Activated CD4-positive, CD25-positive, alpha-beta regulatory T cell (primary cell): ENCODE measurements around the gene S1PR4.

Experiments
- DNase-seq, 4 experiments: peaks; one replicate each; lab custom pipeline; 2025; lab: John Stamatoyannopoulos, UW

The S1PR4 gene, protein sequence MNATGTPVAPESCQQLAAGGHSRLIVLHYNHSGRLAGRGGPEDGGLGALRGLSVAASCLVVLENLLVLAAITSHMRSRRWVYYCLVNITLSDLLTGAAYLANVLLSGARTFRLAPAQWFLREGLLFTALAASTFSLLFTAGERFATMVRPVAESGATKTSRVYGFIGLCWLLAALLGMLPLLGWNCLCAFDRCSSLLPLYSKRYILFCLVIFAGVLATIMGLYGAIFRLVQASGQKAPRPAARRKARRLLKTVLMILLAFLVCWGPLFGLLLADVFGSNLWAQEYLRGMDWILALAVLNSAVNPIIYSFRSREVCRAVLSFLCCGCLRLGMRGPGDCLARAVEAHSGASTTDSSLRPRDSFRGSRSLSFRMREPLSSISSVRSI

DNA sequence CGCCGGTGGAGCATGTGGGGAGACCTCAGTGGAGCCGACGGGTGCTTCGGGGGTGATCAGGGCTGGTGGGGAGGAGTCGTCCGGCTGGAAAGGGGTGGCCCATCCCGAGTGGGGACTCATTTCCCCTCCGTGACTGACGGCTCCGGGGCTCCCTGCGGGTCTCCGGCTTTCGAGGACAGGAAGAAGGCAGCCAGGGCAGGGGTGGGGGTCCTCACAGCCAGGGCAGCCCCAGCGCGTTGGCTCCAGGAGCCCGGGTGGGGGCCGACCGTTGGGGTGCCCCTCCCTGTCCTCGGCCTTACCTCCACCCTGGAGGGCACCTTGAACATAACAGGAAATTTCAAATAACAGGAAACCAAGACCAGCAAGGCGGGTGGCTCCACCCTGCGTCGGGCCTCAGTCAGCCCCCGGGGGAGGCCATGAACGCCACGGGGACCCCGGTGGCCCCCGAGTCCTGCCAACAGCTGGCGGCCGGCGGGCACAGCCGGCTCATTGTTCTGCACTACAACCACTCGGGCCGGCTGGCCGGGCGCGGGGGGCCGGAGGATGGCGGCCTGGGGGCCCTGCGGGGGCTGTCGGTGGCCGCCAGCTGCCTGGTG is at the start of gene S1PR4:
Gene S1PR4, plus strand, starts transcription at position 393 of the 596 bp plus-strand sequence. Its CDS starts 24 bp downstream, at position 417.
- peak in 3 of 4 experiments; percentile 33 to 75 (median 62) for DNase-seq

DNA sequence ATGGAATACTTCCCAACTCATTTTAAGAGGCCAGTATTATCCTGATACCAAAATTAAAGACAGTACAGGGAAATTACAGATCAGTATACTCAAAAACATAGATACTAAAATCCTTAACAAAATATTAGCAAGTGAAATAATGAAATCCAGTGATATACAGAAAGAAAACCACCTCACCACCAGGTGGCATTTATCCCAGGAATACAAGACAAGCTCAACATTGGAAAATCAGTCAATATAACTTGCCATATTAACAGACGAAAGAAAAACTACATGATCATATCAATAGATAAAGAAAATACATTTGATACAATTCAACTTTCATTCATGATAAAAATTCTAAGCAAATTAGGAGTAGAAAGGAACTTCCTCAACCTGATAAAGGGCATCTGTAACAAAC is 49.5 kb upstream of the S1PR4 start:
- no peak for DNase-seq

DNA sequence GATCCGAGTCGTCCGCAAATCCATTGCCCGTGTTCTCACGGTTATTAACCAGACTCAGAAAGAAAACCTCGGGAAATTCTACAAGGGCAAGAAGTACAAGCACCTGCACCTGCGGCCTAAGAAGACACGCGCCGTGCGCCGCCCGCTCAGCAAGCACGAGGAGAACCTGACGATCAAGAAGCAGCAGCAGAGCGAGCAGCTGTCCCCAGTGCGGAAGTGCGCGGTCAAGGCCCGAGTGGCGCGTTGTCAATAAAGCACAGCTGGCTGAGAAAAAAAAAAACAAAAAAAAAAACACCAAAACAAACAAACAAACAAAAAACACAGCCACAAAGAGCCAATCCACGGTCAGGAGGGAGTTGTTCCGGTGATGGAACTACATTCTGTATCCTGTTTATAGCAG is 47.4 kb upstream of the S1PR4 start:
- no peak for DNase-seq

DNA sequence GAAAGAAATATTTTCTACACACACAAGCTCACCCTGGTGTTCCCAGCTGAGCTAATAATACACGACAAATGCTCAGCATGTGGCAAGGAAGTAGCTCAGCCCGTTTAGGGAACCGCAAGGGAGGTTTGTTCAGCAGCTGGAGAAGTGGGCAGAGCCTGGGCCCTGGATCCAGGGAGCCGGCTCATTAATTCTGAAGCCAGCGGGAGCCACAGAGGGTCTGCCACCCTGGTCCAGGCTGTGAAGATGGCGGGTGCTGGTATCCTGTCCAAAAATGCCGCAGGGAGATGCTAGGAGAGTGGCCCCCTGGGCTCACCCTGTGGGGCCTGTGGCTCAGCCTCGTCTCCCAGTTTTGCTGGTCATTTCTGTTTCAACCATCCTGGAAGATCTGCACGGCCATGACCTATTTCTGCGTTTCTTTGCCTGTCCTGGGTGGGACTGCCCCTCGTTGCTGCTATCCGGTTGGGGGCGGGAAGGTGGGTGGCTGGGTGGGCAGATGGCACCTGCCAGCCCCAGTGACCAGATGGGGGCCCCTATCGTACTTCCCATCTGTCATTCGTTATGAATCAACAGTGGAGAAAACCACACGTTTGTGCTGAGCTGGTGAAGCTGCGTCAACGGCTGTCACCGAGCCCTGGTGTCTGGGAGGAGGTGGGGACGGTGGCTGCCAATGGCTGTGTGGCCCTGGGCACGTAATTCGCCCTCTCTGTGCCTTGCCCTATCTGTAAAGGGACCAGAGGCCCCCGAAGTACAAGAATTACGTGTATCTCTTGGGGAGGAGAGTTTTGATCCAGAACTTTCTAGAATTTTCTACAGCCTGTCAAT is 45.4 kb upstream of the S1PR4 start:
- peak in 3 of 4 experiments; percentile 23 to 46 (median 32) for DNase-seq

DNA sequence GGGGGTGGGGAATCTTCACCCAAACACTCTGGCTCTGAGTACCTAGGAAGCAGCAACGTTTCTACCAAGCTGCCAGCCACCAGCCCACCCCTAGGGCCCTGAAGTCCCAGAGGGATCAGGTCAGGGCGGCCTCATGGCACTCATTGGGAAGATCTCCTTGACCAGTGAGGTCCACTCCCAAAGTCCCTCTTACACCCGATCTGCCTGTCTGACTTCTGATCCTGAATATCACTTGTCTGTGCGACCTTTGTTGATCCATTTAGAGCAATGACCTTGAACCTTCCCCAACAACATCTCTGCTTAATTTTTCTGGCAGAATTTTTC is 44.8 kb upstream of the S1PR4 start:
- DNase-seq = no peak

DNA sequence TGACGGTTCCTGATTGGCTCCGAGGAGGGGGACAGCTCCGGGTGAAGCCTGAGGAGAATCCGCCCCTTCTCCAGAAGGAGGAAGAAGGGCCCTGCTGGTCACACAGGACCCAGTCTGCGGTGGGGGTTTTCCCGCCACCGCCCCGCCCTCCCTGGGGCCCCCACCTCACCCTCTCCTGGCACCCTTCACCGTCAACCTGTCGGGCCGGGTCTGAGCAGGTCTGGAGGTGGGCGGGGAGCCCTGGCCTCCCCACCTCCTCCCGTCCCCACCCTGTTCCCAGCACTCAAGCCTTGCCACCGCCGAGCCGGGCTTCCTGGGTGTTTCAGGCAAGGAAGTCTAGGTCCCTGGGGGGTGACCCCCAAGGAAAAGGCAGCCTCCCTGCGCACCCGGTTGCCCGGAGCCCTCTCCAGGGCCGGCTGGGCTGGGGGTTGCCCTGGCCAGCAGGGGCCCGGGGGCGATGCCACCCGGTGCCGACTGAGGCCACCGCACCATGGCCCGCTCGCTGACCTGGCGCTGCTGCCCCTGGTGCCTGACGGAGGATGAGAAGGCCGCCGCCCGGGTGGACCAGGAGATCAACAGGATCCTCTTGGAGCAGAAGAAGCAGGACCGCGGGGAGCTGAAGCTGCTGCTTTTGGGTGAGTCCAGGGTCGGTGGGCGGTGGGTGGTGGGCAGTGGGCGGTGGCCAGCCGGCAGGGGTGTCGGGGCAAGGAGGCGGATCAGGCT is 42.4 kb upstream of the S1PR4 start, which contains the start of gene GNA15:
Gene GNA15, plus strand, starts transcription at position 73 of the 723 bp plus-strand sequence. Its CDS starts 418 bp downstream, at position 491.
- no peak for DNase-seq

DNA sequence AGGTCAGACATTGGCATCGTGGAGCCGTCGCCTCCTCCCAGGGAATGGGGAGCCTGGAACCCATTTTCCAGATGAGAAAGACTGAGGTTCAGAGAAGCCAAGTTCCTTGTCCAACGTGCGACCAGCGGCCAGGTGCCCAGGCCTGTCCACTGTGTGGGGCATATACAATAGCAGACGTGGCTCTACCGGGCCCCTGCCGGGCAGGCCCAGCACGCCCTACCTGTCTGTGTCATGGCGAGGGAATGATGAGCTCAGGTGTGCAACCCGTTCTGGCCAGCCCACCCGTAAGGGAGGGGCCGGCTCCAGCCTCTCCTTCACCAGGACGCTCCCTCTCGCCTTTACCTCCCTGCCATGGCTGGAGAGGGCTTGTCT is 41.9 kb upstream of the S1PR4 start:
- no peak for DNase-seq

DNA sequence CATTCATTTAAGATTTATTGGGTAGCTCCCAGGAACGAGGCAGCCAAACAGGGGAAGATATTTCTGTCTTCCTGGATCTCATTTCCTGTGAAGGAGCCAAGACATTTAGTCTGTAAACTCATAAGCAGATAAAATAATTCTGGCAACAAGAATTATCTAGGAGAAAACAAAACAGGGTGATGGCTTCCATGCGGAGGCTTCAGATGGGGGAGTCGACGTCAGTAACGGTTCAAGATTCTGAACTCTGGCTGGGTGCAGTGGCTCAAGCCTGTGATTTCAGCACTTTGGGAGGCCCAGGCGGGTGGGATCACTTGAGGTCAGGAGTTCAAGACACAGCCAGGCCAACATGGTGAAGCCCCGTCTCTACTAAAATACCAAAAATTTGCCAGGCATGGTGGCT is 41.5 kb upstream of the S1PR4 start:
- DNase-seq = no peak

DNA sequence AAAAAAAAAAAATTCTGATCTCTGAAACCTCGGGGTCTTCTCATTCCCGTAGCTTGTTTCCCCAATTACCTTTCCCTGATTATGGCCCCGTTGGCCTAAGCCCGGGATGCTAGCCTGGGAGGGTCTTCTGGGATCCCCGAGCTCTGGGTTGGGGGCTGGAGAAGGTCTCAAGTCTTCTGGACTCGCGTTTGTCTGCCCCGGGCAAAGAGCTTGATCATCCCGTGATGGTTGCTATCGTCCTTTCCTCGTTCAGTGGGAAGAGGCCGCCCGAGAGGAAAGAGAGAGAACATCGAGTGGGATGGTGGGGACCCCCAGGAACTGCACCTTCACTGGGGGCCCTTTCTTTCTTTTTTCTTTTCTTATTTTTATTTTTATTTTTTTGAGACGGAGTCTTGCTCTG is 40.3 kb upstream of the S1PR4 start:
- DNase-seq = no peak

DNA sequence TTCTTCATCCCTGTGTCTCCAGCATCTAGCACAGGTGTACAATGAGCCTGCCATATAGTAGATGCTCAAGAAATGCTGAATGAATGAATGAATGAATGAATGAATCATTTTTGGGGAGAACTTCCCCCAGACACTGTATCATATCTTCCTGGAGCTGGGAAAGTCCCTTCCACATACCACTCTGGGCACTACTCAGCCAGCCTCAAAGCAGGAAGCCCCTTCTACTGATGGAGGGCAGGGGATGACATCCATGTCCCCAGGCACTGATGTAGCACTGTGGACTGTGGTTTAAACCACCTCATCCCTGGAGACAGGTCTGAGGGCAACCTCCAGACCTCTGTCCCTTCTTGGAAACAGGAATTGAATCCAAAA is 37.9 kb upstream of the S1PR4 start:
- DNase-seq = no peak

DNA sequence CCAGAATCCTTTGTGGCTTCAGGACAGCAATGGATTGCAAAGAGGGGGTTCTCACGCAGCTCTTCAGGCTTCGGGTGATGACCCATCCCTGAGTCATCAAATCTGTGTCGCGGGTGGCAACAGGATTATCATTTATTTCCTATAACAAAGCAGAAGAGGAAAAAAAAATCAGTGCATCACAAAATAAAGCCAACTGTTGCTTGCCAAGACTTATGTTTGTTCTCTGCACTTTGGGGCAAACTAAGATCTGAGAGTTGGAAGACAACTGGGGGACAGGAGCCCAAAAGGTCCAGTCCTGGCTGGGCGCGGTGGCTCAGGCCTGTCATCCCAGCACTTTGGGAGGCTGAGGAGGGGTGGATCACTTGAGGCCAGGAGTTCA is 36.3 kb upstream of the S1PR4 start:
- DNase-seq = no peak

DNA sequence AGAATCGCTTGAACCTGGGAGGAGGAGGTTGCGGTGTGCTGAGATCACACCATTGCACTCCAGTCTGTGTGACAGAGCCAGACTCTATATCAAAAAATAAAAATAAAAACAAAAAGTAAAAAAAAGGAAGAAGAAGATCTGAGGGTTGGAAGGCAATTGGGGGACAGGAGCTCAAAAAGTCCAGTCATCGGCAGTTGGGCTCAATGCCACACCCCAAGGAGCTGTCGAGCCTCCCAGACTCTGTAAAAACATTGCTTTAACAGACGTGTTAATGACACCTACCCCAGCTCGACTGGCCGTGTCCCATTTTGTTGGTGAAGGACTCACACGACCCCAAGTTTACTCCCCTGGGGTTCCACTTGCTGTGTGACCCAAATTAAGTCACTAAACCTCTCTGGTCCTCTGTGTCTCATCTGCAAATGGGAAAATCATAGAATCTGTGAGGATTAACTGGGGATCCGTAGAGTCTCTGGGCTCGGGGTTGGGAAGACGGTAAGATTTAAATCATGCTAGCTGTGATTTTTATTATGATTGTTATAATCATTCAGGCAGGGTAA is 35.7 kb upstream of the S1PR4 start:
- DNase-seq = no peak

DNA sequence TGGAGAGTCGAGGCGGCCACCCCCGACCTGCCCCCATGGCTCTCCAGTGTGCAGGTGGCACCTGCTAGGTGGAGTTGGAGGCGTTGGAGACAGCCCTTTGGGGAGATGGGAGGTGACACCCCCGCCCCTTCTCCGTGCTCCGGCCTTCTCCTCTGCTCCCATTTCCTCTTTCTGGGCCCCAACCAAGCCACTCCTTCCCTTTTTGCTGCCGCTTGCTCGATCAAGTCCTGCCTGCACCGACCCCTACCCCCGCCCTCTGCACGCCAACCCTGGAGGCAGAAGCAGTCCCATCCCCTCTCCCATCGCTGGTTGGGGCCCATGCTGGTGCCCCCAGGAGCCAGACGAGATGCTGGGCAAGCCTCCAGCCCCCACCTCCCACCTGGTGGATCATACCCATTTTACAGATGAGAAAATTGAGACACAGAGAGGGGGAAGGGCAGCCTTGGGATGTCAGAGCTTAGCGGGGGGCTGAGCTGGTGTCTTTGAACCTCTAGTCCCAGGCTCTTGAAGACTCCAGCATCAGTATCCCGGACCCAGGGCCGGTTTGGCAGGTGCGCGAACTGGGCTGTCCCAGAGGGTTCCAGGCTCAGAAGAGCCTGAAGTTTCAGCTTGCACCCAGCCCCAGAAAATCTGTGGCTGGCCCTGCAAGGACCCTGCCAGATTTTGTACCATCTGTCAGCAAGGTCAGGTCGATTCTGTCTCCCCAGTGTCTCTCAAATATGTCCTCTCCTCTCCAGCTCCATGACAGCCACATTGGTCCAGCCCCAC is 32.5 kb upstream of the S1PR4 start:
- no peak for DNase-seq

DNA sequence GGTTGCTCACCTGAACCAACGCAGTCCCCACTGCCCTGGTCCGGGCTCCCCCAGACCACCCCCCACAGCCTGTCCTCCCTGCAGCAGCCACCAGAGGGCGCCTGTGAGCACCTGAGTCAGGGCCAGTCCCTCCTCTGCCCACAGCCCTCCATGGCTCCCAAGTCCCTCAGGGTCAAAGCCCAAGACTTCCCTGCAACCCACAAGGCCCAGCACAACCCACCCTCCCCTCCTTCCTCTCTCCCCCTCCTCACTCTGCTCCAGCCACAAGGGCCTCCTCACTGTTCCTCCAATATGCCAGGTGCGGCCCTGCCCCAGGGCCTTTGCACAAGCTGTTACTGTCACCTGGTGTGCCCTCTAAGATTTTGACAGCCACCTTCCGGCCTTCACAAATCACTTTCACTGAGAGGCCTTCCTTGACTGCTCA is 31.9 kb upstream of the S1PR4 start:
- DNase-seq = peak; percentile 41 to 68 (median 56)

DNA sequence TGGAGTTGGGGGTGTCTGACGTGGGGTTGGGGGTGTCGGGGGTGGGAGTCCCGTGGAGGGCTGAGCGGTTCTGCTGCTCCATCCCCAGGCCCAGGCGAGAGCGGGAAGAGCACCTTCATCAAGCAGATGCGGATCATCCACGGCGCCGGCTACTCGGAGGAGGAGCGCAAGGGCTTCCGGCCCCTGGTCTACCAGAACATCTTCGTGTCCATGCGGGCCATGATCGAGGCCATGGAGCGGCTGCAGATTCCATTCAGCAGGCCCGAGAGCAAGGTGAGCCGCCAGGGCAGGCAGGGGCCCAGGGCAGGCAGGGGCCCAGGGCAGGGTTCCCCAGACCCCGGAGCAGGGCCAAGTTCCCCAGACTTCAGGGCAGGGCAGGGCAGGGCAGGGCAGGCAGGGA is 30.1 kb upstream of the S1PR4 start:
- DNase-seq = no peak

DNA sequence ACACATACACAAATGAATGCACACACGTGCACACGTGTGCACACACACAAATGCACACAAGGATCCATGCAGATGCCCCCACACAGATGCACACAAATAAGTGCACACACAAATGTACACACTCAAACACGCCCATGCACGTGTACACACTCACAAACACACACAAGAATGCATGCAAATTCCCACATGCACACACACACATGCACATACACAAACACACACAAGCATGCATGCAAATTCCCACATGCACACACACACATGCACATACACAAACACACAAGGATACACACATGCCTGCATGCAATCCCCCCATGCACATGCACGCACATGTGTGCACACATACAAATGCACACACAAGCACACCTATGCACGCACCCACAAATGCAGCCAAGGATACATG is 29.5 kb upstream of the S1PR4 start:
- DNase-seq = no peak

DNA sequence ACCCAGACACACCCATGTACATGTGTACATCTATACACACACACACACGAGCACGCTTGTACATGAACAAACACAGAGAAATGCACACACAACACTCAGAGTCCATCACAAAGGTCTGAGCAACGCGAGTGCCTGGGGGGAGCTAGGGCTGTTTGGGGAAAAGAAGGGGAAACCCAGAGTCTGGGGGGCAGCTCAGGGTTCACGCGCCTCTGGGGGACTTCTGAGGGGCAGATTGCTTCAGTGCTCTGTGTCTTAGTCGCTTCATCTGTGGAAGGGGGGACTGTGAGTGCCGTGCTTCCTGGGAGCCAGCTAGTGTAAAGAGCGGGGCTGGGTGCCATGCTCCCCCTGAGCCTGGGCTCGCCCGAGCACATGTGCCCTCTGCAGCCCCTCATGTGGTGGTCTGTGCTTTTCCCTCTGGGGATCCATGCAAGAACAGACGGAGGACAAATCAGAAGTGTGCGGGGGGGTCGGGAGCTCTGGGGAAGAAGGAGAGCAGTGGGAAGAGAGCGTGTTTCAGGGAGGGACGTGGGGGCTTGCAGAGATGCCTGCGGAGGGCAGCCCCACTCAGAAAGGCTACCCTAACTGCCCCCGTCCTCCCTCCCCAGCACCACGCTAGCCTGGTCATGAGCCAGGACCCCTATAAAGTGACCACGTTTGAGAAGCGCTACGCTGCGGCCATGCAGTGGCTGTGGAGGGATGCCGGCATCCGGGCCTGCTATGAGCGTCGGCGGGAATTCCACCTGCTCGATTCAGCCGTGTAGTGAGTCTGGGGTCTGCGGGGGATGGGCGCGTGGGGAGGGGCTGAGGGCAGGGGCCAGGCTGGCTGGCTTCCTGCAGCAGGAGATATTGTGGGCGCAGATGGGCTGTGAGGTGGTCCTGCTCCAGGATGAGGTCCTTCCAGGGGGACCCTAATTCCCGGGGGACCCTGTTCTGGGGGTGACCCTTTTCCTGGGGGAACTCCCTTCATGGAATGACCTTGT is 28.8 kb upstream of the S1PR4 start:
- no peak for DNase-seq

DNA sequence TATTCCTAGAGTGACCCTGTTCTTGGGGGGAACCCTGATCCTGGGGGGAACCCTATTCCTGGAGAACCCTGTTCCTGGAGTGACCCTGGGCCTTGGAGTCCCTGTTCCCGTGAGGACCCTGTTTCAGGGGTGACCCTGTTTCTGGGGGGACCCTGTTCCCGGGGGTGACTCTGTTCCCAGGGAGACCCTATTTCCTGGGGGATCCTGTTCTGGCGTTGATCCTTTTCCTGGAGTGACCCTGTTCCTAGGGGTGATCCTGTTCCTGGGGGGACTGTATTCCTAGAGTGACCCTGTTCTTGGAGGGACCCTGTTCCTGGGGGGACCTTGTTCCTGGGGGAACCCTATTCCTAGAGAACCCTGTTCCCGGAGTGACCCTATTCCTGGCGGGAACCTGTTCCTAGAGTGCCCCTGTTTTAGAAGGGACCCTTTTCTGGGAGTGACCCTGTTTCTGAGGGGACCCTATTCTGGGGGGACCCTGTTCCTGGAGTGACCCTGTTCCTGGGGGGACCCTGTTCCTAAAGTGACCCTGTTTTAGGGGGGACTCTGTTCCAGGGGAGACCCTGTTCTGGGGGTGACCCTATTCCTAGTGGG is 27.7 kb upstream of the S1PR4 start:
- DNase-seq = no peak

DNA sequence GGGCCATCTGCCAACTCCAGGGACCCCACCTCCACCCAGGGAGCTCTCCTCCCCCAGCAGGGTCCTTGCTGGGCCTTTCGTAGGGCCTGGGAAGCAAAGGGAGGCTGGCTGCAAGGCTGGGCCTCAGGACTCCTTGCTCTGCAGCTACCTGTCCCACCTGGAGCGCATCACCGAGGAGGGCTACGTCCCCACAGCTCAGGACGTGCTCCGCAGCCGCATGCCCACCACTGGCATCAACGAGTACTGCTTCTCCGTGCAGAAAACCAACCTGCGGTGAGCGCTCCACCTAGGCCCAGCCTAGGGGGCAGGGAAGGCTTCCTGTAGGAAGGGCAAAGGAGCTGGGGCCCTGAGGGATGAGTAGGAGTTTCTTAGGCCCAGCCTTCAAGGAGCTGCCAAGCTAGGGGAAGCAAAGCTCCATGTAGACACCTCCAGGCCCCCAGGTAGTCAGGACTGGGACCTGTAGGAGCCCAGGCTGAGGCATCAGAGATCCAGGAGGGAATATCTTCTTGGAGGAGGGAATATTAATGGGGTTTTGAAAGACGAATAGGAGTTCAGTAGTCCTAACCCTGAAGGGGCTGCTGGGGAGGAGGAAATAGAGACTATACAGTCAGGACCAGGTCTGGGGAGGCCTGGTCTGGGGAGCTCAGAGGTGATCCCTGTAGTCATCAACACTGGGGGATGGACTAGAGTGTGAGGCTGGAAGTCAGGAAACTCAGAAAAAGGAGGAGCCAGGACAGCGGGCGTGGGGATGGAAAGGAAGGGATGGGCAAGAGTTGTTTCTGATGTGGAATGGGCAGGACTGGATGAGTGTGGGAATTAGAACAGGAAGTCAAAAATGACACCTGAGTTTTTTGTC is 26.8 kb upstream of the S1PR4 start:
- no peak for DNase-seq
